ENCODE measurements around the gene STX2.
"Not testable (repeated sequence)": the region's sequence is repeated elsewhere in the genome, so short reads cannot be mapped to it uniquely, and the experiment has no call there.

STX2 gene

DNA sequence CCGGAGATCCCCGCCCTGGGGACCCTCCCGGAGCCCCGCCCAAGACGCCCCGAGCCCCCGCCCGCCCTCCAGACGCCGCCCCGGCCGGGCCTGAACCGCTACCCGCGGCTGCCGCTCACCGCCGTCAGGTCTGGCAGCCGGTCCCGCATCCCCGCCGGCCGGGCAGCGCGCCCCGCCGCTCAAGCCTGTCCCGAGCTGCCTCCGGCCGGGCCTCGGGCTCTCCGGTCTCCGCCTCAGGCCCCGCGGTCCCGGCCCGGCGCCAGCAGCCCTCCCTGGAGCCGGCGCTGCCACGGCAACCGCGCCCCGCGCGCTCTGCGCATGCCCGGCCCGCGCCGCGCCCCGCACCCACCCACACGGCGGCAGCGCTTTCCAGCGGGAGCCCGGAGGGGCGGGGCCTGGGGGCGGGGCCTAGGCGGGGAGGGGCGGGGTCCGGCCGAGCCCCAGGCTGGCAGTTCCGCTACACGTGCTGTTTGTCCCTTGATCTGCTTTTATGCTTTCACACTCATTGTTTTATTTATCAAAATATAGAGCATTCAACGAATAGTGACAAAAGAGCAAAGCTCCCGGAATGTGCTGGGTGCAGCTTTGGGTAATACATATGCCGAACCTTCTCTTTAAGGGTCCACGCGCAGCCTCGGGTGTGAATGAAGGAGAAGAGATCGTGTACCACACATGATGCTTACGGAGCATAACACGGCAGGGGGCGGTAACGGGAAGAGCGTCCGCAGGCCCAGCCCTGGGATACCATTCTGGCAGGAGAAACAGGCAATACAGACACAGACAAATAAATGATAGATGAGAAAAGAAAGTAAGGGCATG lies at the start of gene STX2:
Gene STX2, minus strand, starts transcription at position 300 of the 819 bp plus-strand sequence. Its CDS starts 151 bp downstream, at position 149.
- DNase-seq (ENCODE audit: low read depth), result peak; percentile 67

DNA sequence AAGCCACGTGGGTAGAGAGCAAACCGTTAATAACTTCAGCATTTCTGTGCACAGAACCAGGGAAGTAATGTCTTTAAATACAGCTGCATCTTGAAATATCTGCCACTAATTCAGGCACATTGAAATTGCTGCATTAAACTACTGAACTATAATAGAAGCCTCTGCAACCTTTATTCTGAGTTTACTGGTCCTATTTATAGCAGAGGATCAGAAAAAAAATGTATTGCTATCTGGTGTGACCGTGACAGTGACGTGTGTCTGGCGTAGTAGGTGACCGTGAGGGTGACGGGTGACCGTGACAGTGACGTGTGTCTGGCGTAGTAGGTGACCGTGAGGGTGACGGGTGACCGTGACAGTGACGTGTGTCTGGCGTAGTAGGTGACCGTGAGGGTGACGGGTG lies 48.1 kb upstream of the STX2 start:
- not testable (repeated sequence) for DNase-seq (ENCODE audit: low read depth)

DNA sequence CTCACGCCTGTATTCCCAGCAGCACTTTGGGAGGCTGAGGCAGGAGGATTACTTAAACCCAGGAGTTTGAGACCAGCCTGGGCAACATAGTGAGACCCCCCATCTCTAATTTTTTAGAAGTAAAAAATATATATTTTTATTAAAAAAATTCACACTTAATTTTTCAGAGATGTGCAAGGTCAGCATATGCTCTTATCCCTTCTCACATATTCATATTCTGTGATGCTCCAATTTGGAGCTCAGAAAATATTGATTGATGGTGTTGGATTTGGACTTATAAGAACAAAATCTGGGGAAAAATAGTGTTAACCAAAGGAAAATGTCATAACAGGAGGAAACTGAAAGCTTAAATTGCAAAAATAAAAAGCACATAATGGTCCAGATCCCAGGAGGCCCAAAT lies 42.5 kb upstream of the STX2 start:
- no peak for DNase-seq (ENCODE audit: low read depth)

DNA sequence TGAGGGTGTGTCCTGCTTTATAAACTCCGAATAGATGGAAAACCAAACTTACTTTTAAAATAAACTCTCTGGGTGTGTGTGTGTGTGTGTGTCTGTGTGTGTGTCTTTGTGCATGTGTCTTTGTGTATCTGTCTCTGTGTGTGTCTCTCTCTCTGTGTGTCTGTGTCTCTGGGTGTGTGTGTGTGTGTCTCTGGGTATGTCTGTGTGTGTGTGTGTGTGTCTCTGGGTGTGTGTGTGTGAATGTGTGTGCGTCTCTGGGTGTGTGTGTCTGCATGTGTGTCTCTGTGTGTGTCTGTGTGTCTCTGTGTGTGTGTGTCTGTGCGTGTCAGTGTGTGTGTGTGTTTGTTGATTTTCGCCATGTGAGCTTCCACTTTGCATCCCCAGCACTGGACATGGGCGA lies 42.0 kb upstream of the STX2 start:
- no peak for DNase-seq (ENCODE audit: low read depth)

DNA sequence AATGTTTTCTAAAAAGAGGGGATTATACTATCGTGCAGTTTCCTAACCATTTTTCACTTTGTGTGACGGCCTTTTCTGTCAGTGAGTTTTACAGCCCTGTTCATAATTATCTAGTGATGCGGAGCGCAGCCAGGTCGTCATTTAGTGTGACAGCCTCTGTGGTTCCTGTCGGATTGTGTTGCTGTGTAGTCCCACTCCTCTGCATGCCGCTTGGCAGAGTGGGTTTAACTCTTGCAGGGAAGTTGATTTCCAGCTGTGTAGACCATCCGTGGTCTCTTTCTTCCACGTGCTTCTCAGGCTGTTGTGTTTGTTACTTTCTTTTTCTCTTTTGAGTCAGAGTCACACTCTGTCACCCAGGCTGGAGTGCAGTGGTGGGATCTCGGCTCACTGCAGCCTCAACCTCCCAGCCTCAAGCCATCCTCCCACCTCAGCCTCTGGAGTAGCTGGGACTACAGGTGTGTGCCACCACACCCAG lies 41.4 kb upstream of the STX2 start:
- no peak for DNase-seq (ENCODE audit: low read depth)

GRCh38 chr12:130879781-130880389 lies 40.8 kb upstream of the STX2 start:
- DNase-seq (ENCODE audit: low read depth), result no peak

GRCh38 chr12:130879212-130879686 lies 40.2 kb upstream of the STX2 start:
- DNase-seq (ENCODE audit: low read depth), result no peak

- no peak for DNase-seq (ENCODE audit: low read depth)
Measured at GRCh38 chr12:130878193-130879185, 39.4 kb upstream of the STX2 start.

GRCh38 chr12:130877333-130877732 lies 38.3 kb upstream of the STX2 start:
- no peak for DNase-seq (ENCODE audit: low read depth)

GRCh38 chr12:130876758-130877157 lies 37.7 kb upstream of the STX2 start:
- no peak for DNase-seq (ENCODE audit: low read depth)

GRCh38 chr12:130876297-130876696 lies 37.2 kb upstream of the STX2 start:
- DNase-seq (ENCODE audit: low read depth), result no peak

- DNase-seq (ENCODE audit: low read depth), result not testable (repeated sequence)
Measured at GRCh38 chr12:130875708-130876107, 36.7 kb upstream of the STX2 start.

DNA sequence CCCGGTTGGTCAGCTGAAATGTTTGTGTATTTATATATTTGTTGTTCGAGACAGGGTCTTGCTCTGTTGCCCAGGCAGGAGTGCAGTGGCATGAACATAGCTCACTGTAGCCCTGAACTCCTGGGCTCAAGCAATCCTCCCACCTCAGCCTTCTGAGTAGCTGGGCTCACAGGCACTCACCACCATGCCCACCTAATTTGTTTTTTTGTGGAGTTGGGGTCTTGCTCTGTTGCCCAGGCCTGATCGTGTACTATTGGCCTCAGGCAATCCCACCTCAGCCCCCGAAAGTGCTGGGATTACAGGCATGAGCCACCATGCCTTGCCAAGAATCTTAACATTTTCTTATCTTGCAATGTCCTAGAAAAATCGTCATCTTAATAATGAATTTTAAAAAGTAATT lies 36.1 kb upstream of the STX2 start:
- DNase-seq (ENCODE audit: low read depth), result no peak

DNA sequence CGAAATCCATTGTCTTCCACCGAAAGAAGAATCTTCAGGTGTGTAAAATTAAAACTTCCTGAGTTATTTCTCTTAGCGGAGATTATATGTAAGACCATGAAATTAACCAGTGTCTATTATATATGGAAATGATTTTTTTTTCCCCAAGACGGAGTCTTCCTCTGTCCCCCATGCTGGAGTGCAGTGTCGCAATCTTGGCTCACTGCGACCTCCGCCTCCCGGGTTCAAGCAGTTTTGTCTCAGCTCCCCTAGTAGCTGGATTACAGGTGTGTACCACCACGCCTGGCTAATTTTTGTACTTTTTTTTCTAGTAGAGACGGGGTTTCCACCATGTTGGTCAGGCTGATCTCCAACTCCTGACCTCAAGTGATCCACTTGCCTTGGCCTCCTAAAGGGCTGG lies 35.6 kb upstream of the STX2 start:
- DNase-seq (ENCODE audit: low read depth), result no peak

- no peak for DNase-seq (ENCODE audit: low read depth)
Measured at GRCh38 chr12:130873825-130874224, 34.8 kb upstream of the STX2 start.

GRCh38 chr12:130873106-130873795 lies 34.2 kb upstream of the STX2 start:
- DNase-seq (ENCODE audit: low read depth), result no peak

DNA sequence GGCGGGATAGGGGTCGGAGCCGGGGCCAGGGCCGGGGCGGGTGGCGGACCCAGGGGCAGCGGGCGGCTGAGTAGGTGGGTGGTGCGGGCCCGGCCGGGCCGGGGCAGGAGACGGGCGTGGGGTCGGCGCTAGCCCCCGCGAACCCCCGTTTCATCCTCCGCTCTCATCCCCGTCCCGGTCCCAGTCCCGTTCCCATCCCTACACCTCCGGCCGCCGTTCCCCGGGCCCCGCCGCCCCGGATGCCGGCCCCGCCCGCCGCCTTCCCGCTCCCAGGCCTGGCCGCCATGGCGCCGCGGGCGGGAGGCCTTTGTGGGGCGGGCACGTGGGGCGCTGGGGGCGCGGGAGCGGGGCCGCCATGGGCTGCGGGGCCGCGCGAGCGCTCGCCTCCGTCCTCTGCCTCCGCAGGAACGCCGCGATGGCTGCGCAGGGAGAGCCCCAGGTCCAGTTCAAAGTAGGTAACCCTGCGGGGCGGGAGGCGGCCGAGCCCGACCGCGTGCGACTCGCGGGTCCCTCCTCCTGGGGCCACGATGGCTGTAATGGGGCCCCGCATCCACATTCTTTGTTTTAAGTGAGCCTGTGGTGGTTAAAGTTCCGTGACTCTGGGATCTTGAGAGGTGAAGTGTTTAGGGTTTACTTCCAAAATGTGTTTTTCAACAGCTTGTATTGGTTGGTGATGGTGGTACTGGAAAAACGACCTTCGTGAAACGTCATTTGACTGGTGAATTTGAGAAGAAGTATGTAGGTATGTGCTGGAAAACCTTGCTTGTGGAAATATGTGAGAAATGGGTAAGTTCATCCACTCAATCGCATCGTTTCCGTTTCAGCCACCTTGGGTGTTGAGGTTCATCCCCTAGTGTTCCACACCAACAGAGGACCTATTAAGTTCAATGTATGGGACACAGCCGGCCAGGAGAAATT lies 33.4 kb upstream of the STX2 start:
- DNase-seq (ENCODE audit: low read depth), result no peak

DNA sequence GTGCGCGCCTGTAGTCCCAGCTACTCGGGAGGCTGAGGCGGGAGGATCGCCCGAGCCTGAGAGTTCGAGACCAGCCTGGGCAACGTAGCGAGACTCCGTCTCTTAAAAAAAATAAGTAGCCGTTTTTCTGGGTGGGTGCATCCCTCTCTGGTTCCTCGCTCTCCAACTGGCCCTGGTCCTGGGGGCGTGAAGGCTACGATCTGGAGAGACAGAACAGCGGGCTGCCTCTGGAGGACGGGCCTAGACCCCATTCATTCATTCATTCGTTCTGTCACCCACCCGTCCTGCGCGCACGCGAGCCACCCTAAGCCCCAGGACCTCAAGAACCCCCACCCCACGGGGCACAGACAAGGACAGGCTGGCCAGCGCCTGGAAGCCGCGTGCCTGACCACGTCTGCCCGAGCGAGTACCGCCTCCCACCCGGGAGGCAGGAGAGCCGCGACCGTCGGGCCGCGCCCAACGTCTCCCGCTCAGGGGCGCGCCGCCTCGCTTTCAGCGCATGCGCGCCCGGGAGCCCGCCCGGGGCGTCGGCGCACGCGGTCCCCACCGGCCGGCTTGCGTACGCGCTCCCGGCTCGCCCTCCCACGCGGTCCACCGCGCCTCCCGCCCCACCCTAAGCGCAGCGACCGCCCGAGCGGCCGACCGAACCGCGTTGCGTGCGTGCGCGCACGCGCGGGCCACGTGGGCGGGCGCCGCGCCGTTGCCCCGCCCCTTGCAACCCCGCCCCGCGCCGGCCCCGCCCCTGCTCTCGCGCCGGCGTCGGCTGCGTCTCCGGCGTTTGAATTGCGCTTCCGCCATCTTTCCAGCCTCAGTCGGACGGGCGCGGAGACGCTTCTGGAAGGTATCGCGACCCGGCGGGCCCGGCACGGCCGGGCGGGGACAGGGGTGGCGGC lies 32.5 kb upstream of the STX2 start, which contains the start of gene RAN:
Gene RAN, plus strand, starts transcription at position 781 of the 893 bp plus-strand sequence. CDS start 528 bp downstream, outside the sequence.
- DNase-seq (ENCODE audit: low read depth), result peak; percentile 51

Data from HS-27A (cell line).